CD14-positive monocyte (primary cell): ENCODE measurements around the gene CES4A. TPM values are rescaled to one million over a fixed set of nuclear protein-coding genes. Genes with fewer than 3 reads are reported as not detected.

Experiments used
- DNase-seq, 3 donors: peaks; one replicate each; pipeline ENCODE4 v3.0.0-alpha.2; 2011 to 2022
- H2AFZ ChIP-seq: 2 replicates; pipeline ENCODE4 v1.6.0; 2012; ENCODE audit warnings: mild to moderate bottlenecking, low read depth, low read length, inconsistent platforms; ENCODE audit not compliant: insufficient read depth, poor library complexity, severe bottlenecking
- H3K27ac ChIP-seq, 2 donors: 1 replicate in 1 of 2; 2 replicates in 1 of 2; pipeline ENCODE4 v1.5.1; 2012 to 2013; ENCODE audit warnings: low read length in 2 of 2, control low read depth in 1 of 2, inconsistent platforms in 1 of 2, low read depth in 1 of 2, mild to moderate bottlenecking in 1 of 2
- H3K27me3 ChIP-seq, 2 donors: one replicate each; pipeline versions ENCODE4 v1.6.0 to v1.6.1; 2011 to 2013; ENCODE audit warnings: low read length in 2 of 2; ENCODE audit not compliant: control insufficient read depth in 2 of 2, insufficient read depth in 2 of 2
- H3K36me3 ChIP-seq, 2 donors: replicated peaks in 1 of 2; 1 replicate in 1 of 2; 2 replicates in 1 of 2; pipeline versions ENCODE4 v1.5.1 to v1.6.1; 2012 to 2013; ENCODE audit warnings: low read length in 2 of 2, control low read depth in 1 of 2, inconsistent platforms in 1 of 2, mild to moderate bottlenecking in 1 of 2; ENCODE audit not compliant: insufficient read depth in 2 of 2, control insufficient read depth in 1 of 2
- H3K4me1 ChIP-seq, 2 donors: 1 replicate in 1 of 2; 2 replicates in 1 of 2; pipeline versions ENCODE4 v1.5.1 to v1.6.1; 2012 to 2013; ENCODE audit warnings: low read length in 2 of 2, control low read depth in 1 of 2, inconsistent platforms in 1 of 2, mild to moderate bottlenecking in 1 of 2, moderate library complexity in 1 of 2; ENCODE audit not compliant: insufficient read depth in 2 of 2, control insufficient read depth in 1 of 2
- H3K4me2 ChIP-seq: replicated peaks from 2 replicates; pipeline ENCODE3; 2012; ENCODE audit warnings: low read length, moderate library complexity, mild to moderate bottlenecking; ENCODE audit not compliant: poor library complexity, severe bottlenecking; ENCODE audit errors: extremely low read depth
- H3K4me3 ChIP-seq, 3 experiments: fragments of 200-600 bp in 1 of 3; sonication (generic) in 1 of 3; replicated peaks in 1 of 3; 1 replicate in 2 of 3; 2 replicates in 1 of 3; pipeline ENCODE4 v1.5.1; 2011 to 2013; ENCODE audit warnings: low read length in 3 of 3, mild to moderate bottlenecking in 3 of 3, control low read depth in 2 of 3, low read depth in 2 of 3, inconsistent platforms in 1 of 3, moderate library complexity in 1 of 3
- H3K79me2 ChIP-seq: 2 replicates; pipeline ENCODE4 v1.6.0; 2012; ENCODE audit warnings: mild to moderate bottlenecking, control low read depth, inconsistent platforms, low read length, moderate library complexity; ENCODE audit not compliant: insufficient read depth
- H3K9ac ChIP-seq: 2 replicates; pipeline ENCODE4 v1.6.0; 2017; ENCODE audit warnings: low read length, mild to moderate bottlenecking; ENCODE audit not compliant: insufficient read depth, poor library complexity, severe bottlenecking
- H3K9me3 ChIP-seq, 2 donors: replicated peaks in 1 of 2; 1 replicate in 1 of 2; 2 replicates in 1 of 2; pipeline versions ENCODE4 v1.5.1 to v1.6.1; 2012 to 2013; ENCODE audit warnings: low read length in 2 of 2, control low read depth in 1 of 2; ENCODE audit not compliant: control insufficient read depth in 1 of 2, insufficient read depth in 1 of 2
- H4K20me1 ChIP-seq: 2 replicates; pipeline ENCODE4 v1.6.0; 2012; ENCODE audit warnings: mild to moderate bottlenecking, low read length, control low read depth, moderate library complexity; ENCODE audit not compliant: insufficient read depth
- H3K27ac Mint-ChIP-seq, 7 donors: one replicate each; pipeline ENCODE4 v1.8.0; 2020; ENCODE audit warnings: mild to moderate bottlenecking in 7 of 7, mixed read lengths in 7 of 7, moderate library complexity in 6 of 7, inconsistent platforms in 2 of 7
- H3K27me3 Mint-ChIP-seq, 3 donors: one replicate each; pipeline ENCODE4 v1.8.0; 2021 to 2022; ENCODE audit warnings: low read depth in 3 of 3, mild to moderate bottlenecking in 3 of 3, mixed read lengths in 3 of 3, moderate library complexity in 3 of 3, inconsistent platforms in 1 of 3
- H3K36me3 Mint-ChIP-seq, 2 donors: one replicate each; pipeline ENCODE4 v1.8.0; 2020; ENCODE audit warnings: mixed read lengths in 2 of 2, inconsistent platforms in 1 of 2, mild to moderate bottlenecking in 1 of 2
- H3K4me1 Mint-ChIP-seq: one replicate; pipeline ENCODE4 v1.8.0; 2020; ENCODE audit warnings: mild to moderate bottlenecking, mixed read lengths
- H3K4me3 Mint-ChIP-seq, 2 donors: one replicate each; pipeline ENCODE4 v1.8.0; 2020; ENCODE audit warnings: mild to moderate bottlenecking in 2 of 2, mixed read lengths in 2 of 2, moderate library complexity in 1 of 2
- H3K9me3 Mint-ChIP-seq, 7 donors: one replicate each; pipeline ENCODE4 v1.8.0; 2020 to 2022; ENCODE audit warnings: mixed read lengths in 7 of 7, mild to moderate bottlenecking in 6 of 7, moderate library complexity in 6 of 7, inconsistent platforms in 2 of 7
- WGBS: methylation state at CpG from one replicate; pipeline ENCODE4 v1.1.5; 2013; ENCODE audit warnings: missing lambda C conversion rate; ENCODE audit not compliant: insufficient coverage; 5-methylcytosine and 5-hydroxymethylcytosine counted together
- intact Hi-C, 2 donors: fragments of 100-400 bp; cut with micrococcal nuclease; formaldehyde crosslinking; loops; one replicate each; pipeline versions ENCODE4 v1.15.0 to v1.15.1; 2023
- polyA plus RNA-seq, 3 donors: library from polyadenylated mRNA; depleted of rRNA in 1 of 3; unstranded in 2 of 3; stranded (reverse) in 1 of 3; fragments of 300-500 nt in 2 of 3; fragments of >200 nt in 1 of 3; fragmentation: Illumina TruSeq in 2 of 3; gene quantifications; 1 replicate in 2 of 3; 2 replicates in 1 of 3; pipeline ENCODE4 v1.2.3, GENCODE V29; 2012 to 2021
- TF ChIP-seq, protein P1 (sequence below): fragments of 200-600 bp; IDR thresholded peaks from one replicate; pipeline ENCODE4 v1.8.0; 2022; ENCODE audit warnings: antibody characterized with exemption, mild to moderate bottlenecking

CES4A gene
- polyA plus RNA-seq, 3 donors = 3.3 to 47.6 (median 4.1) TPM

DNA sequence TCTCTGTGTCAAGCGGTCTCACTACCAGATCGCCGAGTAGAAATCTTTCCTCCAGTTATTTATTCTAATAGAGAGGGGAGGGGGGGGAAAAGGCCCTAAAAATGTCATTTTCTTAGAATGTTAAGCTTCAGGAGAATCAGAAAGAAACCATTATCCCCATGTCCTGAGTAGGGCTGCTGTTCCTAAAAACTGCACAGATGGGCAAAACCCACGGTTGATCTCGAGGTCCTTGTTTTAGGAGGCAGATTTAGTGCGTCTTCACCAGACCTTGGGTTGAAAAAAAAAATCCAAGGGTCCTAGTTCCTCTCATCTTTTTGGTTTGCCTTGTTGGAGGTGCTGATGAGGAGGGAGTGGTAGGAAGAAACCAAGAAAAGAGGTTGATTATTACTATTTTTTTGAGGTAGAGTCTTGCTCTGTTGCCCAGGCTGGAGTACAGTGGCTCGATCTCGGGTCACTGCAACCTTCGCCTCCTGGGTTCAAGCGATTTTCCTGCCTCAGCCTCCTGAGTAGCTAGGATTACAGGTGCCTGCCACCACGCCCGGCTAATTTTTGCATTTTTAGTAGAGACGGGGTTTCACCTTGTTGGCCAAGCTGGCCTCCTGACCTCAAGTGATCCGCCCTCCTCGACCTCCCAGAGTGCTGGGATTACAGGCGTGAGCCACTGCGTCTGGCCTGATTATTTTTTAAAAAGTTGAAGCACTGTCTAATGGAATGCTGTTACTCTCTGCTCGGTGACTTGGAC lies 42.0 kb downstream of the CES4A start:
- peaks cover 14 to 29% of the 10 kb centered on the region in 2 donors for H3K4me1 ChIP-seq
- peaks cover 35% of the 10 kb centered on the region for H3K4me1 Mint-ChIP-seq
- peak overlapping the region; percentile 97 for H2AFZ ChIP-seq

DNA sequence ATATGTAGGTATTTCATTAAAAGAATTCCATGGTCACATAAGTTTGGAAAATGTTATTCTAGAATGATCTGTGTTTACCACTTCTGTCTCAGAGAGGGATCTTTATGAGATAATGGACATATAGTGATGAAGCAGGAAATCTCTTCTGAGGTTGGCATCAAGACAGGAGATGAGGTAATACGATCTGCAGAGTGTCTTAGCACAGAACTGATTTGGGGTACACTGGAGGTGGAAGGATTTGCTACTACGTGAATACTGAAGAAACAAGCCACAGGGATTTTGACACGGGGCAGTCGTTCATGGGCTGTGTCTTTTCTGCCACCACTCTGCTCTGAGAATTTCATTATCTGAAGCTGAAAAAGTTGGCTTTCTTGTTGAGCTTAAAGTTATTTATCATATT lies 46.1 kb downstream of the CES4A start:
- Histone ChIP-seq H3K9ac (no peak overlapping the region), H3K4me3 (no peak overlapping the region), H2AFZ (no peak overlapping the region), H3K27ac (peak overlapping the region in 1 of 2 donors; percentile 29), H3K4me1 (peaks cover 8 to 22% of the 10 kb centered on the region in 2 donors), H3K9me3 (no peaks in the 10 kb centered on the region), H3K36me3 (peaks cover 10 to 63% of the 10 kb centered on the region in 2 donors), H3K79me2 (peaks cover 96% of the 10 kb centered on the region), H4K20me1 (peaks cover 84% of the 10 kb centered on the region), H3K4me2 (no peak overlapping the region), H3K27me3 (no peaks in the 10 kb centered on the region)
- WGBS = 50% methylated on average over 1 of the region's 4 CpGs
- peaks cover 24 to 54% of the 10 kb centered on the region in 2 donors for H3K36me3 Mint-ChIP-seq
- intact Hi-C loops = no loop called here
- no peak for DNase-seq
- no peaks in the 10 kb centered on the region for H3K27me3 Mint-ChIP-seq
- peaks cover 31% of the 10 kb centered on the region for H3K4me1 Mint-ChIP-seq
- TF ChIP-seq, protein P1, sequence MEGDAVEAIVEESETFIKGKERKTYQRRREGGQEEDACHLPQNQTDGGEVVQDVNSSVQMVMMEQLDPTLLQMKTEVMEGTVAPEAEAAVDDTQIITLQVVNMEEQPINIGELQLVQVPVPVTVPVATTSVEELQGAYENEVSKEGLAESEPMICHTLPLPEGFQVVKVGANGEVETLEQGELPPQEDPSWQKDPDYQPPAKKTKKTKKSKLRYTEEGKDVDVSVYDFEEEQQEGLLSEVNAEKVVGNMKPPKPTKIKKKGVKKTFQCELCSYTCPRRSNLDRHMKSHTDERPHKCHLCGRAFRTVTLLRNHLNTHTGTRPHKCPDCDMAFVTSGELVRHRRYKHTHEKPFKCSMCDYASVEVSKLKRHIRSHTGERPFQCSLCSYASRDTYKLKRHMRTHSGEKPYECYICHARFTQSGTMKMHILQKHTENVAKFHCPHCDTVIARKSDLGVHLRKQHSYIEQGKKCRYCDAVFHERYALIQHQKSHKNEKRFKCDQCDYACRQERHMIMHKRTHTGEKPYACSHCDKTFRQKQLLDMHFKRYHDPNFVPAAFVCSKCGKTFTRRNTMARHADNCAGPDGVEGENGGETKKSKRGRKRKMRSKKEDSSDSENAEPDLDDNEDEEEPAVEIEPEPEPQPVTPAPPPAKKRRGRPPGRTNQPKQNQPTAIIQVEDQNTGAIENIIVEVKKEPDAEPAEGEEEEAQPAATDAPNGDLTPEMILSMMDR = no peak
- no peak overlapping the region for H3K4me3 Mint-ChIP-seq
- no peaks in the 10 kb centered on the region for H3K9me3 Mint-ChIP-seq
- H3K27ac Mint-ChIP-seq = peak overlapping the region in 2 of 7 donors; percentile 1 to 4

More for the DNA sequence above, 42.0 kb downstream of the CES4A start:
- TF ChIP-seq, protein P1 = no peak
- no peaks in the 10 kb centered on the region for H3K9me3 Mint-ChIP-seq
- H3K36me3 ChIP-seq = peaks cover 6 to 33% of the 10 kb centered on the region in 2 donors
- DNase-seq = no peak
- peaks cover 16 to 33% of the 10 kb centered on the region in 2 donors for H3K36me3 Mint-ChIP-seq
- peak overlapping the region; percentile 81 for H3K4me2 ChIP-seq
- peak overlapping the region; percentile 91 to 92 for H3K4me3 Mint-ChIP-seq
- peak overlapping the region in 1 of 2 donors; percentile 86 for H3K27ac ChIP-seq
- no peaks in the 10 kb centered on the region for H3K27me3 Mint-ChIP-seq
- H3K27me3 ChIP-seq = no peaks in the 10 kb centered on the region
- H3K27ac Mint-ChIP-seq = peak overlapping the region; percentile 81 to 93 (median 90)
- peak overlapping the region; percentile 88 for H3K9ac ChIP-seq
- peaks cover 60% of the 10 kb centered on the region for H3K79me2 ChIP-seq
- peak overlapping the region; percentile 62 to 92 (median 68) for H3K4me3 ChIP-seq
- intact Hi-C loops = no loop called here
- 76% methylated on average over 14 of the region's 18 CpGs for WGBS
- no peaks in the 10 kb centered on the region for H3K9me3 ChIP-seq
- H4K20me1 ChIP-seq = peaks cover 57% of the 10 kb centered on the region
